SK-N-SH treated with all-trans-retinoic acid at 6 μM for 48 hours (cell line): ENCODE measurements around the gene PRSS22.

ENCODE experiments used
- ATAC-seq: fragments of 200-7000 bp; cut with Tn5 transposase; 3 replicates; pipeline ENCODE4 v1.9.1; 2020; ENCODE audit warnings: mild to moderate bottlenecking, moderate library complexity
- BACH2 ChIP-seq: fragments of 250-450 bp; sonication (Bioruptor Pico); IDR thresholded peaks from 2 replicates; pipeline ENCODE4 v1.9.0; 2021; ENCODE audit warnings: mild to moderate bottlenecking, borderline replicate concordance
- ESRRG ChIP-seq: fragments of 250-450 bp; sonication (Bioruptor Pico); IDR thresholded peaks from 2 replicates; pipeline ENCODE4 v1.6.1; 2021; ENCODE audit warnings: mild to moderate bottlenecking
- GLIS3 ChIP-seq: fragments of 250-450 bp; sonication (Bioruptor Pico); IDR thresholded peaks from 2 replicates; pipeline ENCODE4 v1.5.0; 2020; ENCODE audit warnings: mild to moderate bottlenecking, moderate library complexity
- OSR1 ChIP-seq: fragments of 250-450 bp; sonication (Bioruptor Pico); IDR thresholded peaks from 2 replicates; pipeline ENCODE4 v1.8.0; 2022; ENCODE audit warnings: moderate library complexity, mild to moderate bottlenecking, inconsistent platforms
- ZFP3 ChIP-seq: fragments of 250-450 bp; sonication (Bioruptor Pico); IDR thresholded peaks from 2 replicates; pipeline ENCODE4 v1.5.0; 2020; ENCODE audit warnings: mild to moderate bottlenecking, moderate library complexity
- ZNF8 ChIP-seq: fragments of 450-650 bp; formaldehyde crosslinking; IDR thresholded peaks from 2 replicates; pipeline ENCODE4 v1.5.0; 2020; ENCODE audit warnings: mild to moderate bottlenecking, moderate library complexity
- TF ChIP-seq, protein P1 (sequence below): fragments of 250-450 bp; sonication (Bioruptor Pico); IDR thresholded peaks from 2 replicates; pipeline ENCODE4 v1.5.0; 2020; ENCODE audit warnings: mild to moderate bottlenecking, moderate library complexity
- TF ChIP-seq, protein P2 (sequence below): fragments of 250-450 bp; sonication (Bioruptor Pico); IDR thresholded peaks from 2 replicates; pipeline ENCODE4 v1.8.0; 2020; ENCODE audit warnings: mild to moderate bottlenecking, moderate library complexity, borderline replicate concordance
- TF ChIP-seq, protein P3 (sequence below): fragments of 250-450 bp; sonication (Bioruptor Pico); IDR thresholded peaks from 2 replicates; pipeline ENCODE4 v1.8.0; 2021; ENCODE audit warnings: low read depth, mild to moderate bottlenecking, moderate library complexity, borderline replicate concordance

PRSS22 gene

DNA sequence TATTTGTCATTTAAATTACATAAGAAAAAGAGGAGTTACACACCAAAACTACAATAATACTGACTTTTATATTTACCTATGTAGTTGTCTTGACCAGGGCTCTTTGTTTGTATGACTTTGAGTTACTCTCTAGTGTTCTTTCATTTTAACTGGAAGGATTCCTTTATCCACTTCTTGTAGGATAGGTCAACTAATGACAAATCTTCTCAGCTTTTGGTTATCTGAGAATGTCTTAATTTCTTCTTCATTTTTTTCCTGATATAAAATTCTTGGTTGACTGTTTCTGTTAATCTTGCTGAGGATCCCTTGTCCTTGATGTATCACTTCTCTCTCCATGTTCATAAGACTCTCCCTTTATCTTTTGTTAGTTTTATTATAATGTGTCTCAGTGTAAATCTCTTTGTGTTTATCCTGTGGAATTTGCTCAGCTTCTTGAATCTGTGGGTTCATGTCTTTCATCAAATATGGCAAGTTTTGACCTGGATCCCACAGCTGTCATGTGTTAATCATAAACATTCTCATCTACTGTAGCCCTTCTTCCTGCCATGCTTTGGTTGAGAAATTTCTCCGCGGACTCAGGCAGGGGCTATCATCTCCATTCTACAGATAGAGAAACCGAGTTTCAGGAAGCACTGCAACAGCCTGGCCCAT lies 54.3 kb downstream of the PRSS22 start:
- no peak for TF ChIP-seq ZNF8 (CRISPR knock-in tag)
- no peak for TF ChIP-seq BACH2 (CRISPR knock-in tag)
- TF ChIP-seq, protein P1, sequence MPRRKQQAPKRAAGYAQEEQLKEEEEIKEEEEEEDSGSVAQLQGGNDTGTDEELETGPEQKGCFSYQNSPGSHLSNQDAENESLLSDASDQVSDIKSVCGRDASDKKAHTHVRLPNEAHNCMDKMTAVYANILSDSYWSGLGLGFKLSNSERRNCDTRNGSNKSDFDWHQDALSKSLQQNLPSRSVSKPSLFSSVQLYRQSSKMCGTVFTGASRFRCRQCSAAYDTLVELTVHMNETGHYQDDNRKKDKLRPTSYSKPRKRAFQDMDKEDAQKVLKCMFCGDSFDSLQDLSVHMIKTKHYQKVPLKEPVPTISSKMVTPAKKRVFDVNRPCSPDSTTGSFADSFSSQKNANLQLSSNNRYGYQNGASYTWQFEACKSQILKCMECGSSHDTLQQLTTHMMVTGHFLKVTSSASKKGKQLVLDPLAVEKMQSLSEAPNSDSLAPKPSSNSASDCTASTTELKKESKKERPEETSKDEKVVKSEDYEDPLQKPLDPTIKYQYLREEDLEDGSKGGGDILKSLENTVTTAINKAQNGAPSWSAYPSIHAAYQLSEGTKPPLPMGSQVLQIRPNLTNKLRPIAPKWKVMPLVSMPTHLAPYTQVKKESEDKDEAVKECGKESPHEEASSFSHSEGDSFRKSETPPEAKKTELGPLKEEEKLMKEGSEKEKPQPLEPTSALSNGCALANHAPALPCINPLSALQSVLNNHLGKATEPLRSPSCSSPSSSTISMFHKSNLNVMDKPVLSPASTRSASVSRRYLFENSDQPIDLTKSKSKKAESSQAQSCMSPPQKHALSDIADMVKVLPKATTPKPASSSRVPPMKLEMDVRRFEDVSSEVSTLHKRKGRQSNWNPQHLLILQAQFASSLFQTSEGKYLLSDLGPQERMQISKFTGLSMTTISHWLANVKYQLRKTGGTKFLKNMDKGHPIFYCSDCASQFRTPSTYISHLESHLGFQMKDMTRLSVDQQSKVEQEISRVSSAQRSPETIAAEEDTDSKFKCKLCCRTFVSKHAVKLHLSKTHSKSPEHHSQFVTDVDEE: no peak
- no peak for TF ChIP-seq ESRRG (CRISPR knock-in tag)
- TF ChIP-seq, protein P2, sequence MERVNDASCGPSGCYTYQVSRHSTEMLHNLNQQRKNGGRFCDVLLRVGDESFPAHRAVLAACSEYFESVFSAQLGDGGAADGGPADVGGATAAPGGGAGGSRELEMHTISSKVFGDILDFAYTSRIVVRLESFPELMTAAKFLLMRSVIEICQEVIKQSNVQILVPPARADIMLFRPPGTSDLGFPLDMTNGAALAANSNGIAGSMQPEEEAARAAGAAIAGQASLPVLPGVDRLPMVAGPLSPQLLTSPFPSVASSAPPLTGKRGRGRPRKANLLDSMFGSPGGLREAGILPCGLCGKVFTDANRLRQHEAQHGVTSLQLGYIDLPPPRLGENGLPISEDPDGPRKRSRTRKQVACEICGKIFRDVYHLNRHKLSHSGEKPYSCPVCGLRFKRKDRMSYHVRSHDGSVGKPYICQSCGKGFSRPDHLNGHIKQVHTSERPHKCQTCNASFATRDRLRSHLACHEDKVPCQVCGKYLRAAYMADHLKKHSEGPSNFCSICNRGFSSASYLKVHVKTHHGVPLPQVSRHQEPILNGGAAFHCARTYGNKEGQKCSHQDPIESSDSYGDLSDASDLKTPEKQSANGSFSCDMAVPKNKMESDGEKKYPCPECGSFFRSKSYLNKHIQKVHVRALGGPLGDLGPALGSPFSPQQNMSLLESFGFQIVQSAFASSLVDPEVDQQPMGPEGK: no peak
- TF ChIP-seq GLIS3 (CRISPR knock-in tag): no peak
- no peak for TF ChIP-seq ZFP3 (CRISPR knock-in tag)
- TF ChIP-seq, protein P3, sequence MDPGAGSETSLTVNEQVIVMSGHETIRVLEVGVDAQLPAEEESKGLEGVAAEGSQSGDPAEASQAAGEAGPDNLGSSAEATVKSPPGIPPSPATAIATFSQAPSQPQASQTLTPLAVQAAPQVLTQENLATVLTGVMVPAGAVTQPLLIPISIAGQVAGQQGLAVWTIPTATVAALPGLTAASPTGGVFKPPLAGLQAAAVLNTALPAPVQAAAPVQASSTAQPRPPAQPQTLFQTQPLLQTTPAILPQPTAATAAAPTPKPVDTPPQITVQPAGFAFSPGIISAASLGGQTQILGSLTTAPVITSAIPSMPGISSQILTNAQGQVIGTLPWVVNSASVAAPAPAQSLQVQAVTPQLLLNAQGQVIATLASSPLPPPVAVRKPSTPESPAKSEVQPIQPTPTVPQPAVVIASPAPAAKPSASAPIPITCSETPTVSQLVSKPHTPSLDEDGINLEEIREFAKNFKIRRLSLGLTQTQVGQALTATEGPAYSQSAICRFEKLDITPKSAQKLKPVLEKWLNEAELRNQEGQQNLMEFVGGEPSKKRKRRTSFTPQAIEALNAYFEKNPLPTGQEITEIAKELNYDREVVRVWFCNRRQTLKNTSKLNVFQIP (CRISPR knock-in tag): no peak
- no peak for TF ChIP-seq OSR1 (CRISPR knock-in tag)
- TF ChIP-seq, all 23 proteins: peak for 0
- ATAC-seq: no peak
